HG02798 (cell line): ENCODE results near the gene CDK18.
A peak's percentile ranks its signal among the peaks of the same experiment; 100 is the strongest.
"Not testable (repeated sequence)": the region's sequence is repeated elsewhere in the genome, so short reads cannot be mapped to it uniquely, and the experiment has no call there.

Experiments
- ATAC-seq: cut with Tn5 transposase; IDR thresholded peaks from one replicate; pipeline ENCODE4 v1.9.1; 2021; ENCODE audit warnings: mild to moderate bottlenecking; ENCODE audit not compliant: unreplicated experiment, poor library complexity

CDK18 gene

DNA sequence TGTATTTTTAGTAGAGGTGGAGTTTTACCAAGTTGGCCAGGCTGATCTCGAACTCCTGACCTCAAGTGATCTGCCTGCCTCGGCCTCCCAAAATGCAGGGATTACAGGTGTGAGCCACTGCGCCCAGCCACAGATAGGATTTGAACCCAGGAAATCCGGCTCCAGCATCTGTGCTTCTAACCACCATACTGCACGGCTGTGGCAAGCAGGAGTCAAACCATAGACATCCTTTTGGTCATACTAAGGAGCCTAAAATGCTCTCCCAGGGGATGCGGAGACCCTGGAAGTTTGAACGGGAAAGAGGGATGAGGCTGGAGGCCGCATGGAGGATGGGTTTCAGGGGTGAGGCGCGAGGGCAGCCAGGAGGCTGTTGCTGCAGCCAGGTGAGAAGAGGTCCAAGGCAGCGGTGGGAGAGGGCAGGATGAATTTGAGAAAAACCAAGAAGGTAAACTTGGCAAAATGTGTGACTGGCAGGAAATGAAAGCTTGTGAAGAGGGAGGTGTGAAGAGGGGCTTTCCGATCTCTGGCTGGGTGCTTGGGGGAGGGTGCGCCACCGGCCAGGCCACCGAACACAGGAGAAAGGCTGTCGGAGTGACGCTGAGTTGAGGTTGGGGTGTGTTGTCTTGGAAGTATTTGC, 24.0 kb upstream of the CDK18 start:
- peak; percentile 80 for ATAC-seq

GRCh38 chr1:205481218-205481617, 23.3 kb upstream of the CDK18 start:
- ATAC-seq = peak; percentile 7

DNA sequence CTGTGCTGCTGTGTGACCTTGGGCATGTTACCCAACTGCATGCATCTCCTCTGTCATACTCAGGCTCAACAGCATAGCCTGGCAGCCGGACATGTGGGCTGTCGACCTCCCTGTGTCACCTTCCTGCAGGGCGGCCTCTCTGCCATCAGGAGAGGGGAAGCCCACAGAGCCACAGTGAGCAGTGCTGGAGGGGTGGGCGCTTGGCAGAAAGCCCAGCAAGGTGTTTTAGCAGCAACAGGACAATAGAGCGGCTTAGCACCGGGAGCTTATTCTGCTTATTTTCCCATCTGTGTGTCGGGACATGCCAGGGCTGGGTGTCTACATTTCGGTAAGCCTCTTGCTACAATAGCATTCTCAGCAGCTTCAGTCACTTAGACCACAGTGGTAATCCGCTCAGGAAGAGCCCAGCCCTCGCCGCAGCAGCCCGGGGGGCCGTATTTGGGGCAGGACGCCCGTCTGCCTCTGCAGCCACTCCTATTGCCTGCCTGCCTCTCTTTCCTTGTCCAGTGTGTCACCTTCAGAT, 22.8 kb upstream of the CDK18 start:
- peak; percentile 2 for ATAC-seq

- ATAC-seq = not testable (repeated sequence)
Observed at GRCh38 chr1:205482587-205482986, 21.9 kb upstream of the CDK18 start.

GRCh38 chr1:205483372-205483771, 21.1 kb upstream of the CDK18 start:
- ATAC-seq = no peak

DNA sequence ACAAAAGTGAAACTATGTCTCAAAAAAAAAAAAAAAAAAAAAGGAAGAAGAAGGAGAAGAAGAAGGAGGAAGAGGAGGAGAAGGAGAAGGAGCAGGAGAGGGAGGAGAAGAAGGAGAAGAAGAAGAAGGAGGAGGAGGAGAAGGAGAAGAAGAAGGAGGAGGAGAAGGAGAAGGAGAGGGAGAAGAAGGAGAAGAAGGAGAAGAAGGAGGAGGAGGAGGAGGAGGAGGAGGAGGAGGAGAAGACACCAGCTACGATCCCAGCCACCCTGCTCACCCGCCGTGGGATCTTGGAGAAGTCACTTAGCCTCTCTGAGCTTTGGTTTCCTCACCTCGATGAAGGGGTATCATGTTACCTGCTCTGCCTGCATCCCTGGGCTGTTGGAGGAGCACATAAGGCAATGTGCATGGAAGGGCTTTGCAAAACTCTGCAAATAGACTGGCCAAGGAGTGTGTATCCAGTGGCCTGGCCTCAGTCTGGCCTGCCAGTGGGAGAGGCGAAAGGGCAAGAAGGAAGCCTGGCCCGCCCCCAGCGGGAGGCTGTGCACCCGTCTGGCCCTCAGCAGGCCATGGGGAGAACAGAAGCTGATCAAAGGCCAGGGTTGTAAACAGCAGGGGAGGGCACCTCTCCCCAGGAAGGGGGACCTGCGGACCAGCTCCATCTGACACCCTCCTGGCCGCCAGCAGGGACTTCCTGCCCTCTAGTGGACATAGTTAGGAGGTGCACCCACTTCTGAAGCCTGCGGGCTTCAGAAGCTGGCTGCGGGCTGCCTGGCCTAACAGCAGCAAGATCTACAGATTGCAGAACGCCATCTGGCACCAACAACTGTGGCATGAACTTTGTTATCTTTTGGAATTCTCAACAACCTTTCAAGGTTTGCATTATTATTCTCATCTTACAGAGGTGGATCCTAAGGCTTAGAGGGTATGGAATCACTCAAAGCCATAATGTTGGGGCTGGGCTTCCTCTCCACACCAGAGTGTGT, 19.2 kb upstream of the CDK18 start:
- peak; percentile 54 for ATAC-seq

DNA sequence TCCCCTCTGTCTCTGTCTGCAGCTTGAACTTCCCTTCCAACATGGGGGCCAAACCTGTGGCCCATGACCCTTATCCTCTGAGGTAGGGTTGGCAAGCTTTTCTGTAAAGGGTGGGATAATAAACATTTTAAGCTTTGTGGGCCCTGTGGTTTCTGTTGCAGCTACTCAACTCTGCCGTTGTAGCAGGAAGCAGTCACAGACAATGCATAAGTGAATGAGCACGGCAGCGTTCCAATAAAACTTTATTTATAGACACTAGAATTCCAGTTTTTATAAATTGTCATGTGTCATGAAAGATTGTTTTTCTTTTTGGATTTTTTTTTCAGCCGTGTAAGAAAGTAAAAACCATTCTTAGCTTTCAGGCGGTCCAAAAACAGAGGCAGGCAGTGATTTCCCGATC, 18.2 kb upstream of the CDK18 start:
- no peak for ATAC-seq

GRCh38 chr1:205488074-205488723, 16.3 kb upstream of the CDK18 start:
- ATAC-seq = peak; percentile 64

GRCh38 chr1:205491794-205492193, 12.7 kb upstream of the CDK18 start:
- no peak for ATAC-seq

DNA sequence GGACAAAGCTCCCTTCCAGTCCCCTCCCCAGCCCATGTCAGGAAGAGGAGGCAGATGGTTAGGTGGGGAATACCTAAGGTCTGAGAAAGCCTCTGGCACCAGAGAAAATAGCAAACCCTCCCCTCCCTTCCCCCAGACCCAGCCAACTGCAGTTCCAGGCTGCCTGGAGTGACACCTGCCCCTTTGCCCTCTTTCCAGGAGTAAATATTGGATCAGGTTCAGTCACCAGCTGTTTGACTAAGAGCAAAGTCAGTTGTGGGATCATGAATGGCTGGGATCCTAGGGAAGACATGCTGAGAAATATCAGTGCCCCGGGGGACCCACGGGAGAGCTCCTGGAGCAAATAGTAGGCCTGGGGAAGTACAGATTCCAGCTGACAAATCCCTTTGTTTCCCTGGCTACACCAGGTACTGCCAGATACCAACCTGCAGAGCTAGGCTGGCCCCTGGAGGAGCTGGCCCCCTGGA, 12.2 kb upstream of the CDK18 start:
- ATAC-seq = no peak

- ATAC-seq = no peak
Observed at GRCh38 chr1:205492774-205493173, 11.7 kb upstream of the CDK18 start.

DNA sequence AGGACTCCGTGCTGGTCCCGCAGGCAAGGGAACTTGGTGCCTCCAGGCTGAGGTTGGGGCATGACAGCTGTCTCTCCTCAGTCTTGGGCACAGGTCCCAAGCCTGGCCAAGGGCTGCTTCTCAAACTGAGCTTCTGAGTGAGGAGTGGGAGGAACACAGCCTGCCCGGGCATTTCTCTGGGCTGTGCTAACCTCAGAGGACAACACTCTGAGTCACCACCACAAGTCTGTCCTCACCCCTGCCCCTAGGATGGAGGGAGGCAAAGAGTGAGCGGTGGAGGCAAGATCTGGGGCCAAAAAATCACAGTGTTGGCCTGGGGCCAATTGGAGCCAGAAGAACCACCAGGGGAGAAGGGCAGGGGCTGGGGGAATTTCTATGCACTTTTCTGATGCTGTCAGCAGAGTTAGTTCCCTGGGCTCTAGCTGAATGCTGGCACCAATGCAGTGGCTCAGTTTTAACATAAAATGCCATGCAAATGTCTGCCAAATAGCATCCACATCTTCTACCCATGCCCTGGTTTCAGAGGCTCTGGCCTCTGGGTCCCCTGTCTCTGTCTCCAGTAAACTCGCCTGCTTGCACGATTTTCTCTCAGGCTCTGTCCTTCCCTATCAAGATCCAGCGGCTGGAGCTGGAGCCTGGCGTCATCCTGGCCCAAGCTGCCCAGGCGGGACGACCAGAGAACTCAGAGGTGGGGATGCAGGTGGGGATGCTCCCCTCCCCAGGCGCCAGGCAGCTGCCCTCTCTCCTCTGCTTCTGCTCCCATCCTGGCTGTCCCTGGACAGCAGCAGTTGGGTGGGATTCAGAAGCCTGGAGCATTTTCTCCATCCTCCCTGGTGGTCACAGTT, 11.0 kb upstream of the CDK18 start:
- ATAC-seq = no peak

GRCh38 chr1:205494115-205494514, 10.4 kb upstream of the CDK18 start:
- ATAC-seq = no peak

DNA sequence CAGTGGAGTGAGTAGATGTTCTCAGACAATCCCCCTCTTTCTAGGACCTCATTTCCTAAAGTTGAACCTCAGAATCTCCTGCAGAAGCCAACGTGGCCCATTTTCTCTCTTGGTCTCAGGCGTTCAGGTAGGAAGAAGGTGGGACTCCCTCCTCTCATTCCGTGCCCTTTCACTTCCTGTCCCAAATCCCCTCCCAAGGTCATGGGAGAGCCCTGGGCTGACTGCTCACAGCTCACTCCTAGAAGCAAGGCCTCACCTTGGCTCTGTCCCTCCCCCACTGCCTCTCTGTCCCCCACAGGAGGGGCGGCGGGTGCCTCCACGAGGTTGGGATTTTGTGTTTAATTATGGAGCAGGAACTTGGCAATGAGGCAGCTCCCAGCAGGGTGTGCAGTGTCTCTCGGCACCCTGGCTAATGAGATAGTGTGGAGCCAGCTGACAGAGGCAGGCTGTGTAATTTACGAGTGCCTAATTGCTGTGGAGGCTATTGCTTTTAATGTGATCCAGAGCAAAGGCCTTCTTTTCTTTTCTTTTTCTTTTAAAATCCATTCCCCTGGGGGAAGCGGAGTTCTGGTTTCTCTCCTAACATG, 9.1 kb upstream of the CDK18 start:
- ATAC-seq = no peak

GRCh38 chr1:205496661-205497060, 7.8 kb upstream of the CDK18 start:
- ATAC-seq = no peak

- ATAC-seq = no peak
Observed at GRCh38 chr1:205497351-205497750, 7.1 kb upstream of the CDK18 start.

DNA sequence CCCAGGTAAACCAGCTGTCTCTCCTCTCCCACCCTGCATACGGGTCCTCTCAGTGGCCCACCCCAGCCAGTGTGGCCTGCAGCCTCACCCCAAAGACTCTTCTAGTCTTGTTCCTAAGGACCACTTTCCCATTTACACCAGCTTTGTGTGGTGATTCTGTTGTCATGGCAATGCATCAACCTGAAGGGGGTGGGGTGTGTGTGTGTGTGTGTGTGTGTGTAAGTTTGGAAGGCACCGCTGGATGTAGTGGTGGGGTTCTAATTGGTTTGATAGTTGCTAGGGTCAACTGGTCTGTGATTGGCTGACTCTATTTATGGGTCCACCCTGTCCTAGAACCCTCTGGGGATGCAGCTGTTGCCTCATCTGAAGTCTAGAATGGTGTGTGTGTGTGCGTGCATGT, 4.7 kb upstream of the CDK18 start:
- no peak for ATAC-seq

GRCh38 chr1:205500240-205501233, 3.9 kb upstream of the CDK18 start:
- ATAC-seq = no peak
